NCI-H774 (cell line): ENCODE data around the gene C1QTNF2.

ENCODE experiments used
- DNase-seq: peaks from one replicate; lab custom pipeline; 2025; lab: John Stamatoyannopoulos, UW

C1QTNF2 gene

DNA sequence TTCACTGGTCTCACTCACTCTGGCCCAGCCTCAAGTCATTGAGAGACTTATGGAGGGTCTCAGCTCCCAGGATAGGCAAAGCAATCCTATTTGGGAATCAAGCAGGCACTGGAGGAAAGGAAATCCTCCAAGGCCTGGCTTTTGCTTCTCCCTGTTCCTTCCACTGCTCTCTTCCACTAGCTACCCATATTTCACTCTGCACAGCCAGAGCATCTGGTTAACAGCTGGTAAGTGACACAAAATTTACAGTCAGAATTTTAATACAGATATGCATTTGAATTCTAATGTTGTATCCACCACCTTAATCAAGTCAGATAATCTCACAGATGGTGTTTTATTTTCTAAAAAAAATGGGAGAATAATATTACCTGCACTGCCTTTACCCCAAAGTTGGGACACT is 868 bp upstream of the C1QTNF2 start:
- DNase-seq: no peak

DNA sequence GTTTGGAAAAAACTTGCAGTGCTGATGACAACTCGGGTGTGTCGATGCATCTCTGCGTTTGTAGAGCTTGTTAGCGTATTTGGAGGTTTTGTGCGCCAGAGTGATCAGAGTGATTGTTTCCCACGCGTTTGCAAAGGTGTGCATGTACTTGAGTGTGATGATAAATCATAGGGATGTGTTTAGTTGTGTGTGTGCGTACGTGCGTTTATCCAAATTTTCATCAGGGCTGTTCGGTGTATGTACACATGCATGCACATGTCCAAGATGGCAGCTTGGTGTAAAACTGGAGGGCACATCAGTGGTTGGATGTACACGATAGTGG is 248 bp upstream of the C1QTNF2 start:
- no peak for DNase-seq

DNA sequence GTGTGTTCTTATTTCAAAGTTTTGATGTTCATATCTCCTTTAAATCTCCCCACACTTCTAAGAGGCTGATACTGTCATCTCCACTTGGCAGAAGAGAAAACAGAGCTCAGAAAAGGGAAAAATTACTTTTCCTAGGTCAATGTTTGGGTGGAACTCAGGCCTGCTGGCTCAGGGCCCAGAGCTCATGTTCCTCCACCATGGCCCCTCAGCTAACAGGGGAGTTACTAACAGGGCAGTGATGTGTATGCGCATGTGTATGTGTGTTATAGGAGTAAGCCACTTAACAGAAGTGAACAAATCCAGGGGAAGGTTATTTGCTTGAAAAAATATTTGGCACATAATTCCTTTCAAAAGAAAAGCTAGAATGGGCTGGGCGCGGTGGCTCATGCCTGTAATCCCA is 2.5 kb downstream of the C1QTNF2 start:
- DNase-seq: no peak

DNA sequence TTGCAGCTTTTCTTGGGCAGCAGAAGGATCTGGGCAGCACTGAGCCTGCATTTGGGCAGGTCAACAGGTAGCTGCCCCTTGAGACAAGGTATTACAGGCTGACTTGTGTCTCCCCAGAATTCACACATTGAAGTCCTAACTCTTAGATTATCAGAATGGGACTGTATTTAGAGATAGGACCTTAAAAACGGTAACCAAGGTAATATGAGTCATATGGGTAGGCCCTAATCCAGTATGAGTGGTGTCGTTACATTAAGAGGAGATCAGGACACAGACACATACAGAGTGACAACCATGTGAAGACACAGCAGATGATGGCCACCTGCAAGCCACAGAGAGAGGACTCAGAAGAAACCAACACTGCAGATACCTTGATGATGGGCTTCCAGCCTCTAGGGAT is 3.2 kb downstream of the C1QTNF2 start:
- DNase-seq: no peak

DNA sequence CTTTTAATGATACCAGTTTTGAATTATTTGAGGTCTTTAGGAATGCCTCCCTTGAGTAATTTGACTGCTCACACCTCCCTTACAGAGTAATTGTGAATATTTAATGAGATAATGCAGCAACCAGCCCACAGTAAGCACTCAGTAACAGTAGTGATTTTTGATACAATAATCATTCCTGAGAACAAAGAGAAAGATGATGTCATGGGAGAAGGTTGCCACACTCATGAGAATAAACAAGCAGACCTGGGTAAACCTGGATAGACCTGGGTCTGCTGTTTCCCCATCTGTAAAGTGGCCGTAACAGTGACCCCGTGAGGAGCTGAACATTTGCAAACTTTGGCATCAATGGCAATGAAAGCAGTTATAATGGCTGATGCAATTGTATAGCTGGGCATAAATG is 4.2 kb downstream of the C1QTNF2 start:
- no peak for DNase-seq

DNA sequence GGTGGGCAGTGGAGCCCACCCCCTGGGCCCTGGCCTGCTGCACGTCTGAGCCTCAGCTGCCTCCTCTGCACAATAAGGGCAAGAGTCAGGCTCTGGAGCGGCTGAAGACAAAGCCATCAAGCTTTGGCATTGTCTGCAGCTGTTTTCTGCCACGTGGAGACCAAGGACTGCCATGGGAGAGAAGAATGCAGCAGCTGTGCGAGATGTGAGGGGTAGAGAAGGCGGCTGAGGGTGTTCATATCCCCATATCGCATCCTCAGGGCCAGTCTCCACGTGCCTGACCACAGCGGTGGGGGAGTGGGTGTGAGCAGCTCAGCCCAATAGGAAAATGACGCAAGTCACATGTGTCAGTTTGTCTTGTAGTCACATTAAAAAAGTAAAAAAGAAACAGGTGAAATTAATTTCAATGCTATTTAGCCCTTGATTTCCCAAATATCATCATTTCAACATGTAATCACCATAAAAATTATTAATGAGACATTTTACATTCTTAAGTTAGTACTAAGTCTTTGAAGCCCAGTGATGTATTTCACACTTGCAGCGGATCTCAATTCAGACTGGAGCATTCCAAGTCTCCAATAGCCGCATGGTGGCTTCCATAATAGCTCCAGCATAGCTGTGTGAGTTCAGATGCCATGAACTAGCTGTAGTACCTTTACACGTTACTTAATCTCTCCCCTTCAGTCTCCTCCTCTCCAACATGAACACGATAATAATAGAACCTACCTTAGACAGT is 6.6 kb downstream of the C1QTNF2 start:
- DNase-seq: no peak

DNA sequence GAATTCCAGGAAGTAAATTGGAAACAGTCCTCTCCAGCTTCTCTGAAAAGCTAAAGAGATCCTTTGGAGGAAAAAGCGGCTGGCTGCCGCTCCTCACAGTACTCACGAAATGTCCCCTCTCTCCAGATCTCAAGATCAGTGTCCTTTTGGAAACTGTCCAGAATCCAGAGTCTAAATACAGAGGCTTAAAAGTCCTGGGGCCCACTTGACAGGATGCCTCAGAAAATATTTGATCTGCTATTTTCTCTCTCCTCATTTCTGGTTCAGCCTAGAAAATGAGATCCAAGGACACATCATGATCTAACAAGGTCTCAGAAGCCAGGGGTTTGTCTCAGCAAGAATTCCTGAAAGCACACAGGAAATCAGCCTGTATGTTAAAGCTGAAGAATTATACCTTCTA is 7.2 kb downstream of the C1QTNF2 start:
- no peak for DNase-seq

DNA sequence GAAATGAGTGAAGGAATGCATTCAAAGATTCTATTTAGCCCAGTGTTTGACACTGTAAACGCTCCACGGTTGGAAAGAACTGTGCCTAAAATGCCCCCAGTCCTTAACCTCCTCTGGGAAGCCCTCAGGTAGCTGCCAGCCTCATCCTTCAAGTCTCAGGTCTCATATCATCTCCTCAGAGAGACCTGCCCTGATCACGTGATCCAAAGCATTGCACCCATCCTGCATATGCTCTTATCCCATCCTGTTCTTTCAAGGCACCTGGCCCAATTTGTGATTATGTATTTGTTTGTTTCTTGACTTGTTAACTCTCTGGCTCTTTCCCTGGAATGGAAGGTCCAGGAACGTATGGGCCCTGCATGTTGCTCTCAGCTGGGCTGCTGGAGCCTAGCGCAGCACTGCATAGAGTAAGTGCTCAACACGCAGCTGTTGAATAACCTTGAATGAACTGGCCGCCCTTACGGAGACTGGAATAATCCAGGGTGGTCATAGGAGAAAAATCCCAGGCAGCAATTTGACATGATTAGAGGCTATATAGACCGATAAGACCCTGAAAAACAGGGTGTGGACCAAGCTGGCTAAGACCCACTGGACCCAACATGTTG is 8.7 kb downstream of the C1QTNF2 start:
- DNase-seq: no peak

DNA sequence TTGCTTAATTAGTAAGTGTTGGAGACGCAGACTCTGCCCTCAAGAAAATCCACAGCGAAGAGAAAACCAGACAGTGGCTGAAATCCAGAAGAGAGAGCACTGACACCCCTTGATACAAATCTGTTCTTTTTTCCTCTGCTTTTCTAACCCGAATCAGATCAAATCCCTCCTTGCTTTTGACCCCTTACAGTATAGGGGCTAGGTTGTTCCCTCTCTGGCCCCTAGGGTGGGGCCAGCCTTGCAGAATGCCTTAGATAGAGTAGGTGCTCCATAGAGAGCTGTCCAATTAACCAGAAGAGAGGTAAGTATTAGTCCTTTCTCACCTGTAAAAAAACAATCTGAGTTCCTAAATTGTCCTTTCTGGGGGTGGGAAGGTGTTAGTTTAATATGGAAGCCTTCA is 10.1 kb downstream of the C1QTNF2 start:
- DNase-seq: no peak

DNA sequence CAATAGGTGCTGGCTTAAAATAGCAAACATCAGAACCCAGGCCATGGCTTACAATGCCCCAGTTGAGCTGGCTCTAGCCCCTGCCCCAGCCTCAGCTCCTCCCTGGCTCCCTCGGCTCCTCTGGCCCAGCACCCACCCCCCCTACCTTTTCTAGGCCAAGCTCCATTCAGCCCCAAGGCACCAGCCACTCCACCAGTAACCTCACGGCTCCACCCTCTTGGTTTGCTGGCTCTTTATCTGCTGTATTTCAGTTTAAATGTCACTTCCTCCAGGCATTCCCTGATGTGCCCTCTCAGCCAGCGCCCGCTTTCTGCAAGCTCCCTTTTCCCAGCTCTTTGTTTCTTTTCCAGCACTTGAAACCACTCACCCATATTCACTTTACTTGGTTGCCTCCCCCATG is 10.6 kb downstream of the C1QTNF2 start:
- no peak for DNase-seq

DNA sequence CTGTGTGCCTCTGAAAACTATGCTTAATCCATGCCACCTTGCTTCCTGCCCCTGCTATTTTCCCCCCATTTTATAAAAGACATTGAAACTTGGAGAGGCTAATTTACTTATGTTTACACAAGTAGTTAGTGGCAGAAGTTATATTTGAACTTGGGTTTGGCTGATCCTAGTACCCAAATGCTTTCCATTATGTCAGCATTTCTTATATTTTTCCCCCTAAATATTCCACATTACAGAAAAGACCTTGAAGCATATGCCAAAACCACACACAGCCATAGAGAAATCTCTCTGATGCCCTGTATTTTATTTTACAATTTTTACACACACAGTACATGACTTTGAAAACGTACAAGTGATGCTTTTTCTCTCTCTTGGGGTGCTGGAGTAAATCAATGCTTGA is 11.2 kb downstream of the C1QTNF2 start:
- DNase-seq: no peak

DNA sequence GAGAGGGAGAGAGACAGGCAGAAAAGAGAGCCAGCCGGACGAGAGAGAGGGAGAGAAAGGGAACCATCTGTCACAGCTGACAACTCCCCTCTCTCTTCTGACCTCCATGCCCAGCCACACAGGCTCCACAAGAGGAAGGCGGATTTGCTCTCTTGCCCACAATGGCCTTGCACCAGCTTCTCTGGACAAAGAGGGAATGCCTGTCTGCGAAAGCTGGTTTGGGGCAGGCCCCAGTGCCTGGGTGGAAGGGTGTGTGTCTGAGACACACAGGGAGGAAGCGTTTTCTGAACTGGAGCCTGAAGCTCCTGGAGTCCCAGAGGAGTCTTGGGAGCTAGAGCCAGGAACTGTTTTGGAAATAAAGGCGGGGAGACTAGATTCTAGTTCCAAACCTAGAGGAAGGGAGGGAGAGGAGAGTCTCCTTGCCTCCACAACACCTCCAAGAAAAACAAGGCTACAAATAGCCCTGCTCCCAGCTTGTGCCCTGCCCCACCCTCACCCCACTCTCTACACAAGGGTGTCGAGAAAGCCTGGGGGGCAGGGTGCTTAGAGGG is 12.5 kb downstream of the C1QTNF2 start:
- DNase-seq: no peak

DNA sequence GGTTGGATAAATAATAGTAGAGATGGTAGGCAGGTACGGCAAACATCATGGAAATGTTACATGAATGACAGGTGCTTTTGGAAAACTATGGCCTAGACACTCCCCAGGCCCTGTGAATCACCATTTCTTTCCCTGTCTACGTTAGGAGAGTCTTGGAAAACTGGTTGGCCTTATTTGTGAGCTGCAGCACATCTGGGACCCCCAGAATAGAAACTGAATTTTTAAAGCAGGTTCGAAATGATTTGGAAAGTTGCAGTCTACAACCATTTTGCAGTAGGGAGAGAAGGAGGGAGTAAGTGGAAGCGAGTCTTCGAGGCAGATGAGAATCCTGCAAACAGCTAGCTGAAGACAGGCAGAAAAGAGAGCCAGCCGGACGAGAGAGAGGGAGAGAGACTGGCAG is 13.0 kb downstream of the C1QTNF2 start:
- DNase-seq: no peak

DNA sequence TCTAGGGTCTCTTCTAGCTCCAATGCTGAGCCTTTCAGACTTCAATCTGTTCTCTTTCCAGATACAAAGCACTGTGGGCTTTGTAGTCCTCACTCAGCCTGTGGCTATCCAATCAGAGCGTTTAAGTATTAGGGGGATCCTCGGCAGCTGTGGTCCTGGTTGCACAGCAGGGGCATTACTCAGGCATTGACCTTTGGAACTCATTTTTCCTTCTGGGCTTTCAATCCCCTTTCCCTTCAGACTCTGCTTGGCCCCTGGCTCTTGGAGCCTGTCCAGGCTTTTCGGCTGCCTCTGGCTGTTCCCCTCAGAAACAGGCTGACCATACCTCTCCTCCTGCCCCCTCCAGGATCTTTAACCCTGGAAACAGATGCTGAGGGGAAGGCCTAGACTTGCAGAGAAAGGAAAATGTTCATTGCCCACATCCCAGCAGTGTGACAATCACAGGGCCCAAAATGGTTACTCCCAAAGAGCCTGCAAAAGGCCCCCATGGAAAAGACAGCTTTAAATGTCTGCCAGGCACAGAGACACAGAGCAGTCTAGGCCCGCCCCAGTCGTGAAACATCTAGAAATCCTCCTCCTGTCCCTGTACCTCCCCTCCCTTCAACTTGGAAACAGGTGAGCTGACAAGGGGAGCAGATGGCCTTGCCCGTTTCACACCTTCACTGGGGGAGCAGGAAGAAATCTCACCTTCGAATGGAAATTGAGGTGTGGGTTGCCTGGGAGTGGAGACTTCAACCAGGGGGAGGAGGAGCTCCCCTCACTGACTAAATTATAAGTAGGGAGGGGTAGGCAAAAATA is 13.7 kb downstream of the C1QTNF2 start:
- DNase-seq: no peak

DNA sequence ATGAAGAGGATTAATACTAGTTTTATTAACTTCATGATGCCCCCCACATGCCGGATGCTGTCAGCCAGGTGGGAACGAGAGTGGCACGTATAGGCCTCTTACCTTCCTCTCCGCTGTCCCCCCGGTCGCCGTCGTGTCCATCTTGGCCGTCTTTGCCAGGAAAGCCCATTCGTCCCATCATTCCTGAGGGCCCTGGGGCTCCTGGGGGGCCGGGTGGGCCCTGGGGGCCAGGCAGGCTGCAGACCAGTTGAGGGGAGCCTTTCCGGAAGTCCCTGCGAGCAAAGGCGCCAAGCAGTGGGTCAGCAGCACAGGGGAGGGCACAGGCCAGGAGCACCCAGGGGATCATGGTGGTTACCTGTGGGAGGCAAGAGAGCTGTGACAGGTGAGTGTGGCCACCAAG is 15.8 kb downstream of the C1QTNF2 start:
- DNase-seq: no peak

DNA sequence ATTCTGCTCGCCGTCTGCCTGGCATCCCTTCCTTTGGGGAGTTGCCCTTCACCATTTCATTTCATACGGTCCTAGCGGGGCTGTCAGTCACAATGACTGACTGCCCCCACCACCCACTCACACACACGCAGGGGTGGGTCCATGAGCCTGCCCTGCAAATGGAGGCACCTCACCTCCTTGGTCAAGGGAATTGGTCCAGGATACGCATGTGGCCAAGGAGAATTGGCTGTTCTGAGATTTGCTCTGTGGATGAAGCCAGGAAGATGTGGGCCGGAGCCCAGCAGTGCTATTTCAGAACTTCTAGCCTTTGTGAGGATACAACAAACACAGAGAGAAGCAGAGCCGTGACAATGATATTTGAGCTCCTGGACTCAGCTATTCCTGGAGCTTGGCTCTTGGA is 17.0 kb downstream of the C1QTNF2 start:
- DNase-seq: no peak

DNA sequence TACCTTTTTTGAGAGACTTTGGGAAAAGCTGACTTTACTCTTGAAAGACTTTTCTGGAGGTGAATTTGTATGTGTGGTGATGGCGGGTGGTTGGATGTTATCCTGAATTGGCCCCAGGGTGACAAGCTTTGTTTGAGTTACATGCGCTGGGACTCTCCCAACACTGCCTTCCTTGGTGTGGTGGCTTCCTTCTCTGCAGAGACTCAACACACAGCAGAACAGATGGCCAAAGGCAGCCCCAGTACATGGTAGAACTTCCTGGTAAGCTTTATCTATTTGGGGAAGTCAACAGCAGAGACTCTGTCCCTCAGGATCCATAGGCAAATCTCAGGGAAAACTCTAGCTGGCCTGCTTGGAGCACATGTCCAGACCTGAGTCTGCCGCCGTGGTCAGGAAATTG is 18.1 kb downstream of the C1QTNF2 start:
- DNase-seq: no peak

DNA sequence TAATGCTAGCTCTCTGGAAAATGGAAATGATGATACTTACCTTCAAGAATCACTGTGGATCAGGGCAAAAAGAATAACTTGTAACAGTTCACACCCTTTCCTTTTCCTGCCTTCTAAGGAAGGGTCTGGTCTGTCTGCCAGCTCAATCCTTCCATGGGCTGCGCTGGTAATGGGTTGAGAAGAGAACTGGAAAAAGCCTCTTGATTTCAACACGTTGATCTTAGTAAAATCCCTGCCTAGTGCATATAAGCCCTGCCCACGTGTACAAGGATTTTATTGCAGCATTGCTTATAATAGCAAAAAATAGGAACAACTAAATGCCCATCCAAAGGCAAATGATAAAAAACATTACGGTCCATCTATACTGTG is 20.5 kb downstream of the C1QTNF2 start:
- DNase-seq: no peak

DNA sequence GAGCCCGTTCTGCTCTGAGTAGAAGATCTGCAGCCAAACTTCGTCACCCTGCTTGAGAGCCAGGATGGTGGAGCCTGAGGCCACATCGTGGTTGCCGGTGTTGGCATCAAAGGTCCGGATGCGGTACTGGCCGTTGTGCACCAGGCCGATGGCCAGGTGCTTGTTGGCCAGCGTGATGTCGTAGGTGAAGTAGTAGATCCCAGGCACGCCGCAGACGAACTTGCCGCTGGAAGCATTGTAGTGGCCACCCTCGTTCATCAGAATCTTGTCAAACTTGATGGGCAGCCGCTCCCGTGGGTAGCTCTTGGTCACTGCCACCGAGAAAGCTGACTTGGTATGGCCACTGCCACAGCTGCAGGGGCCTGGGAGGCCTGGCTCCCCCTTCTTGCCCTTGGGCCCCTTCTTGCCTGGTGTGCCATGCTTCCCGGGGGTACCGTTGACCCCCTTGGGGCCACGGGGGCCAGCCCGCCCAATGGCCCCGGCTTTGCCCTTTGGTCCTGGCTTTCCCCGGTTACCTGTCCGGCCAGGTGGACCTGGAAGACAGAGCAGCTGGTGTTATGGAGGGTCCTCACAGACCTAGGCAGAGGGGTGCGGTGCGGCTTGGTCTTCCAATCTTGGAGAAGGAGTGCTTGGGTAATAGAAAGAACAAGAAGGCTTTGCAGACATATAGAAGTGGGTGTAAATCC is 21.0 kb downstream of the C1QTNF2 start:
- no peak for DNase-seq

DNA sequence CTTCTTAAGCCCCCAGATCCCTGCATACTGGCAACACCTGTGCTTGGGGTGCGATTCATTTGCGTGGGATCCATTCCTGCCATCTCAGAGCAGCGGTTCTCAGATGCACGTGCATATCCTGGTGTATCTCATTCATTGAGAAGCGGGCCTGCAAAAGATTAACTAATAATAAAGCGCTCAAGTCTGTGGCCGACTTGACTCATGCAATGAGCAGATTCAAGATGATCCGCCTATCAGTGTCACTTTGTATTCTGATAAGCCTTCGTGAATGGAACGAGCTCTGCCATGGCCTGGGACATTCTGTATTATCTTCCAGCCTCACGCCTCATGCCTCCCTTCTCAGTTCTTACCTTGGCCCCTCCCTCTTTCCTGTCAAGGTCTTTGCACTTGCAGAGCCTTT is 22.3 kb downstream of the C1QTNF2 start:
- no peak for DNase-seq

DNA sequence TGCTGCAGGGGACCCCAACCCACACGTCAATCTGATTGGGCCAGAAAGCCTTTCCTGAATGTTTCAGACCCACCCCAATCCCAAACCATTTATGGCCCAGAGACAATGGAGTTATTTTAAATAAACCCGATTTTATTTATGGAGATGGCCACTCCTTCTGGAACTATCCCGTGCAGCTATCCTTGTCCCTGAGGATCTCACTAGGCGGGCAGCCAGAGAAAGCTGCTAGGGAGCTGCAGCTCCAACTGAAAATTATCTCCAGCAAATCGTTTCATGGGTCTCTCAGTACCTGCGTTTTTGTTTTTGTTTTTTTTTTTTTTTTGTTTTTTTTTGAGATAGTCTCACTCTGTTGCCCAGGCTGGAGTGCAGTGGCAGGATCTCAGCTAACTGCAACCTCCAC is 23.0 kb downstream of the C1QTNF2 start:
- DNase-seq: no peak

DNA sequence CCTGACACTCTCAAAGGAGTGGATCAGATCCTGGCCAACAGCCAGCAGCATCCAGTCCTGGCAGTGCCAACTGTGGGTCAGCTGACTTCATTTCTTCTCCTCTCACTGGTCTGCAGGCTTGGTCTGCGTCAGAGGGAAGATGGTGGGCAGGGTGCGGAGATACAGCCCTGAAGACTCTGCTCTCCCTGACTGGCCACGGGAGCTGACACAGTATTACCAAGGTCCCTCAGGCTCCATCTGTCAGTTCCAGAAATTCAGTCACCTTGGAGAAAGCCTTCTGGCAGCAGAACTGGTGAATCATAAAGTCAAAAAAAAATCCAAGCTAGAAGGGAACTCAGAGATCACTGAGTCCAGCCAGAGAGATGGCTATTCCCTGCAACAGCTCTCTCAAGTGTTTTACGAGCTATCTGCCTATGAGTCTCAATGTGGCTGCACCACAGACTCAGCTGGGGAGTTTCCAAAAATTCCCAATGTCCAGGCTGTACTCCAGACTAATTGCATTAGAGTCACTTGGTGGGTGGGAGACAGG is 27.9 kb downstream of the C1QTNF2 start:
- no peak for DNase-seq
